ENCODE data around the gene APOBEC3C.
A peak's percentile ranks its signal among the peaks of the same experiment; 100 is the strongest.

GRCh38 chr22:38973289-38974169 is 40.5 kb upstream of the APOBEC3C start:
- TF ChIP-seq CTCF (IDR thresholded peaks at IDR 0.05): peak in 4 of 6 experiments; percentile 53 to 75 (median 71)
- no peak for TF ChIP-seq POLR2A (IDR thresholded peaks at IDR 0.05)
